Measurements from ENCODE around the gene UBE2QL1. TPM values are rescaled to one million over a fixed set of nuclear protein-coding genes. Genes with fewer than 3 reads are reported as not detected.
A peak's percentile ranks its signal among the peaks of the same experiment; 100 is the strongest.

UBE2QL1 gene
- polyA plus RNA-seq, 1 of the 3 experiments (the other 2 are of a cell fraction) = 0.28 TPM

DNA sequence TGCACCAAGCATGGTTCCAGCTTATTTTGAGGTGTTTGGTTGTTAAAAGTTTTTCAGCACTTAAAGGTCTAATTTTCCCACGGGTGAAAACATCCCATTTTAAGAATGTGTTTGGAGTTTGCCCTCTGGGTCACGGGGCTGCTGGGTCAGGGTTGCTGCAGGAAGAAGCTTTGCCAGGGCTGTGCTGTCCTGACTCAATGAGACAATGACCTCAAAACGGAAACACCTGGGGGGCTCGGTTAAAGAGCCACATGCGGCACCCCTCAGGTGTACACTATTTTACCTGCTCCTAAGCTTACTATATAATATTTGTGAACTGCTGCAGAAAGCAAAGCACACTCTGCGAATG lies 27.6 kb downstream of the UBE2QL1 start:
- 57% methylated on average over 6 of the region's 6 CpGs for WGBS (ENCODE audit: low lambda C conversion rate)
- no peak for DNase-seq
- H3K27me3 ChIP-seq (ENCODE audit: insufficient read depth) = no peaks in the 10 kb centered on the region
- no peak overlapping the region for H3K4me3 ChIP-seq (ENCODE audit: low read depth in 2 of 2, low read length in 1 of 2)
- ChIA-PET CTCF (interaction anchor here (0.7 to 1.8 kb wide), 3 partner anchors 10 to 985 kb away, joined by 3 read pairs; no protein-coding TSS in a partner anchor), POLR2A (no interaction called here)
- H3K27ac ChIP-seq (ENCODE audit: low read depth in 2 of 2, low read length in 1 of 2) = no peak overlapping the region
- H2AFZ ChIP-seq (ENCODE audit: low read depth) = no peak overlapping the region
- no peak overlapping the region for H3K9ac ChIP-seq
- H3K4me2 ChIP-seq = no peak overlapping the region
- no peaks in the 10 kb centered on the region for H3K9me2 ChIP-seq
- H3K4me1 ChIP-seq (ENCODE audit: control insufficient read depth in 1 of 2, insufficient read depth in 2 of 2, low read depth in 1 of 2, low read length in 1 of 2) = peaks cover 0 to 56% of the 10 kb centered on the region in 2 experiments; a peak in 2 of 4 replicates
- no peaks in the 10 kb centered on the region for H3K36me3 ChIP-seq (replicated peaks in 1 of 2; ENCODE audit: control insufficient read depth in 1 of 2, insufficient read depth in 2 of 2, low read length in 1 of 2)
- no peaks in the 10 kb centered on the region for H3F3A ChIP-seq (replicated peaks; ENCODE audit: insufficient read depth)
- no peaks in the 10 kb centered on the region for H3K79me2 ChIP-seq (ENCODE audit: insufficient read depth)
- no peaks in the 10 kb centered on the region for H4K20me1 ChIP-seq (ENCODE audit: insufficient read depth)
- H3K9me3 ChIP-seq = no peaks in the 10 kb centered on the region
- TF ChIP-seq, protein P1, sequence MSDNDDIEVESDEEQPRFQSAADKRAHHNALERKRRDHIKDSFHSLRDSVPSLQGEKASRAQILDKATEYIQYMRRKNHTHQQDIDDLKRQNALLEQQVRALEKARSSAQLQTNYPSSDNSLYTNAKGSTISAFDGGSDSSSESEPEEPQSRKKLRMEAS (IDR thresholded peaks at IDR 0.05; ENCODE audit: low read depth) = no peak

DNA sequence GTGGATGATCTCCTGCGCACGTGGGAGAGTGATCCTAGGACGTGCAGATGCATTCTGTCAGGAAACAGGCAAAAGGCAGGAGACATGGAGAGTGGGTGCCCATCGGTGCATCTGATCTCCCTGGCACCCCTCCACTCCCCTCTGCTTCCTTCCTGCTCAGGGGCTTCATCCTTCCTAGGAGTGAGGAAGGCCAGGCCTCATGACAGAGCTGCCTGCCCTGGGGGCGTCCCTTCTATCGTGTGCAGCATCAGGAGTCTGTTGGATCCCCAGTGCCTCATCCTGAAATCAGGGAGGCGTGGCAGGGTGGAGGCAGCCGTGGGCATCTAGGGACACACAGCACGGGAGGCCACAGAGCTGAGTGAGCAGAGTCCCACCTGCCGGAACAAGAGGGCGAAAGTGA lies 30.1 kb downstream of the UBE2QL1 start:
- Histone ChIP-seq H3K27me3 (ENCODE audit: insufficient read depth) (no peaks in the 10 kb centered on the region), H3K9me3 (no peaks in the 10 kb centered on the region), H2AFZ (ENCODE audit: low read depth) (no peak overlapping the region), H3K27ac (ENCODE audit: low read depth in 2 of 2, low read length in 1 of 2) (peak overlapping the region in 1 of 2 experiments; percentile 39; a peak in 2 of 4 replicates), H3K4me2 (no peak overlapping the region), H3K9ac (no peak overlapping the region), H3K4me3 (ENCODE audit: low read depth in 2 of 2, low read length in 1 of 2) (no peak overlapping the region; a peak in 1 of 4 replicates), H4K20me1 (ENCODE audit: insufficient read depth) (no peaks in the 10 kb centered on the region), H3K79me2 (ENCODE audit: insufficient read depth) (no peaks in the 10 kb centered on the region), H3F3A (replicated peaks; ENCODE audit: insufficient read depth) (no peaks in the 10 kb centered on the region), H3K9me2 (no peaks in the 10 kb centered on the region), H3K36me3 (replicated peaks in 1 of 2; ENCODE audit: control insufficient read depth in 1 of 2, insufficient read depth in 2 of 2, low read length in 1 of 2) (no peaks in the 10 kb centered on the region), H3K4me1 (ENCODE audit: control insufficient read depth in 1 of 2, insufficient read depth in 2 of 2, low read depth in 1 of 2, low read length in 1 of 2) (peaks cover 0 to 52% of the 10 kb centered on the region in 2 experiments; a peak in 2 of 4 replicates)
- WGBS (ENCODE audit: low lambda C conversion rate) = 45% methylated on average over 9 of the region's 11 CpGs
- TF ChIP-seq MXI1 (IDR thresholded peaks at IDR 0.05; ENCODE audit: low read depth, low read length) (0 out of 2 replicates have a peak, but pooled peaks have one; percentile 21), FOXJ3 (CRISPR knock-in tag; IDR thresholded peaks at IDR 0.05) (0 out of 2 replicates have a peak, but pooled peaks have one; percentile 15), GATA2 (CRISPR knock-in tag; IDR thresholded peaks at IDR 0.05) (peak; percentile 56; the same call in 1 of the 2 replicates)
- TF ChIP-seq, protein P1 (IDR thresholded peaks at IDR 0.05; ENCODE audit: low read depth) = no peak
- DNase-seq = peak; percentile 61
- CTCF ChIA-PET = interaction anchor here (1.4 kb wide), 2 partner anchors 27 to 982 kb away, joined by 3 read pairs; no protein-coding TSS in a partner anchor
- POLR2A ChIA-PET = no interaction called here

DNA sequence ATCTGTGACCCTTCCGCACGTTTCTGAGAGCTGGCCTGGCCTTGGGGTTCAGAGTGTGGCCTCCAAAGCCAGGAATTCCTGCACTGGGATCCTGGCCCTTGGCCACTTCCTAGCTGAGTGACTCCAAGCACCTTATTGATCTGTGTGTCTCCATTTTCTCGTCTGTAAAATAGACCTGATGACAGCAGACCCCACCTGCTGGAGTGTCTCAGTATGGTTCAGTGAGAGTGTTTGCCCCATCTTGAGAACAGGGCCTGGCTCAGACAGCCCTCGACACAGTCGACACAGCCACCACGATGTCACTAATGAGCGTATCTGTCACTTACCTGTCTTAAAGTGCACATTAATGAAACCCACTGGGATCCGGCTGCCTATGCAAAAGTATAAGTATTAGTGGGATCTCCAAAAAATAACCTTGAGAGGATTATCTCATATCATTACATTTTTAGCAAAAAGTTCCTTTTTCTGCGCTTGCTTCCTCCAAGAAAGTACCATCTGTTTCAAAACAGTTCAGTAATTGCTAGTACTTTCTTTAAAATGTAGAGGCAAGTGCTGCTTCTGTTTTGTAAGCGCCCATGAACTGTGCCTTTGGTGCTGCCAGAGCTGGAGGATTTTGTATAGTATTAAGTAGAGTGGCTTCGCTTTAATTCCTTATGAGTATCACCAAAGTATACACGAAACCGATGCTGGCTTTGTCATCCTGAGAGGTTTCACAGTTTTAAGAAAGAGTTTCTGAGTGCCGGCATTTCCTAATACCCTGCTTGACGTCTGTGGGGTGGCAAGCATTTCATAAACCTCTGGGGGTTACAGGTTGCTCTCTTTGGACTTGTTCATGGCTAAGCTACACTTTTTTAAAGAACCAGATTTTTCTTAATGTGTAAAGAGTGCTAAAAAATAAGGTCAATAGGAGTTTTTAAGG lies 31.7 kb downstream of the UBE2QL1 start:
- H3K36me3 ChIP-seq (replicated peaks in 1 of 2; ENCODE audit: control insufficient read depth in 1 of 2, insufficient read depth in 2 of 2, low read length in 1 of 2) = no peaks in the 10 kb centered on the region
- no peaks in the 10 kb centered on the region for H4K20me1 ChIP-seq (ENCODE audit: insufficient read depth)
- no peak overlapping the region for H3K27ac ChIP-seq (ENCODE audit: low read depth in 2 of 2, low read length in 1 of 2)
- no peaks in the 10 kb centered on the region for H3K9me2 ChIP-seq
- H3K79me2 ChIP-seq (ENCODE audit: insufficient read depth) = no peaks in the 10 kb centered on the region
- no peak overlapping the region for H3K4me2 ChIP-seq
- 50% methylated on average over 15 of the region's 15 CpGs for WGBS (ENCODE audit: low lambda C conversion rate)
- H3K4me3 ChIP-seq (ENCODE audit: low read depth in 2 of 2, low read length in 1 of 2) = no peak overlapping the region
- ChIA-PET CTCF (interaction anchor here (1.2 to 1.4 kb wide), 4 partner anchors 18 to 983 kb away, joined by 3 read pairs; no protein-coding TSS in a partner anchor), POLR2A (no interaction called here)
- no peaks in the 10 kb centered on the region for H3F3A ChIP-seq (replicated peaks; ENCODE audit: insufficient read depth)
- H2AFZ ChIP-seq (ENCODE audit: low read depth) = no peak overlapping the region
- TF ChIP-seq, protein P2, sequence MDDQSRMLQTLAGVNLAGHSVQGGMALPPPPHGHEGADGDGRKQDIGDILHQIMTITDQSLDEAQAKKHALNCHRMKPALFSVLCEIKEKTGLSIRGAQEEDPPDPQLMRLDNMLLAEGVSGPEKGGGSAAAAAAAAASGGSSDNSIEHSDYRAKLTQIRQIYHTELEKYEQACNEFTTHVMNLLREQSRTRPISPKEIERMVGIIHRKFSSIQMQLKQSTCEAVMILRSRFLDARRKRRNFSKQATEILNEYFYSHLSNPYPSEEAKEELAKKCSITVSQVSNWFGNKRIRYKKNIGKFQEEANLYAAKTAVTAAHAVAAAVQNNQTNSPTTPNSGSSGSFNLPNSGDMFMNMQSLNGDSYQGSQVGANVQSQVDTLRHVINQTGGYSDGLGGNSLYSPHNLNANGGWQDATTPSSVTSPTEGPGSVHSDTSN (IDR thresholded peaks at IDR 0.05) = no peak
- H3K9me3 ChIP-seq = no peaks in the 10 kb centered on the region
- H3K27me3 ChIP-seq (ENCODE audit: insufficient read depth) = no peaks in the 10 kb centered on the region
- H3K9ac ChIP-seq = no peak overlapping the region
- DNase-seq = no peak
- peaks cover 0 to 54% of the 10 kb centered on the region in 2 experiments; a peak in 2 of 4 replicates for H3K4me1 ChIP-seq (ENCODE audit: control insufficient read depth in 1 of 2, insufficient read depth in 2 of 2, low read depth in 1 of 2, low read length in 1 of 2)

Data from SK-N-SH (cell line).